Type B pancreatic cell (in vitro differentiated cells): ENCODE results near the gene PAXX. TPM values are rescaled to one million over a fixed set of nuclear protein-coding genes. Genes with fewer than 3 reads are reported as not detected.
"Not testable (repeated sequence)": the region's sequence is repeated elsewhere in the genome, so short reads cannot be mapped to it uniquely, and the experiment has no call there.

Source experiments
- DNase-seq: peaks from one replicate; pipeline ENCODE4 v3.0.0; 2021; ENCODE audit warnings: mixed read lengths; ENCODE audit not compliant: unreplicated experiment; ENCODE audit errors: extremely low spot score
- H3K27ac Mint-ChIP-seq: 2 replicates; pipeline ENCODE4 v1.8.0; 2021; ENCODE audit warnings: mild to moderate bottlenecking, mixed read lengths
- H3K27me3 Mint-ChIP-seq: 2 replicates; pipeline ENCODE4 v1.8.0; 2021; ENCODE audit warnings: mixed read lengths
- H3K36me3 Mint-ChIP-seq: 2 replicates; pipeline ENCODE4 v1.8.0; 2021; ENCODE audit warnings: mixed read lengths
- H3K4me1 Mint-ChIP-seq: one replicate; pipeline ENCODE4 v1.8.0; 2021; ENCODE audit warnings: mixed read lengths; ENCODE audit not compliant: unreplicated experiment
- H3K4me3 Mint-ChIP-seq: 2 replicates; pipeline ENCODE4 v1.8.0; 2021; ENCODE audit warnings: mild to moderate bottlenecking, mixed read lengths
- H3K9me3 Mint-ChIP-seq: 2 replicates; pipeline ENCODE4 v1.8.0; 2021; ENCODE audit warnings: mixed read lengths
- total RNA-seq: library from RNA; stranded (reverse); gene quantifications from 2 replicates; pipeline ENCODE4 v1.2.1, GENCODE V29; 2021; ENCODE audit warnings: low replicate concordance
- TF ChIP-seq, protein P1 (sequence below): fragments of 200-600 bp; sonication (generic); conservative IDR thresholded peaks from 2 replicates; pipeline ENCODE4 v1.5.0; 2021; ENCODE audit warnings: antibody characterized with exemption, mild to moderate bottlenecking

Gene PAXX
- total RNA-seq, 1 donor from 2014 or later = 63.4 TPM

- no peaks in the 10 kb centered on the region for H3K4me1 Mint-ChIP-seq
- no peaks in the 10 kb centered on the region for H3K27me3 Mint-ChIP-seq
- H3K4me3 Mint-ChIP-seq = no peak overlapping the region
- TF ChIP-seq, protein P1, sequence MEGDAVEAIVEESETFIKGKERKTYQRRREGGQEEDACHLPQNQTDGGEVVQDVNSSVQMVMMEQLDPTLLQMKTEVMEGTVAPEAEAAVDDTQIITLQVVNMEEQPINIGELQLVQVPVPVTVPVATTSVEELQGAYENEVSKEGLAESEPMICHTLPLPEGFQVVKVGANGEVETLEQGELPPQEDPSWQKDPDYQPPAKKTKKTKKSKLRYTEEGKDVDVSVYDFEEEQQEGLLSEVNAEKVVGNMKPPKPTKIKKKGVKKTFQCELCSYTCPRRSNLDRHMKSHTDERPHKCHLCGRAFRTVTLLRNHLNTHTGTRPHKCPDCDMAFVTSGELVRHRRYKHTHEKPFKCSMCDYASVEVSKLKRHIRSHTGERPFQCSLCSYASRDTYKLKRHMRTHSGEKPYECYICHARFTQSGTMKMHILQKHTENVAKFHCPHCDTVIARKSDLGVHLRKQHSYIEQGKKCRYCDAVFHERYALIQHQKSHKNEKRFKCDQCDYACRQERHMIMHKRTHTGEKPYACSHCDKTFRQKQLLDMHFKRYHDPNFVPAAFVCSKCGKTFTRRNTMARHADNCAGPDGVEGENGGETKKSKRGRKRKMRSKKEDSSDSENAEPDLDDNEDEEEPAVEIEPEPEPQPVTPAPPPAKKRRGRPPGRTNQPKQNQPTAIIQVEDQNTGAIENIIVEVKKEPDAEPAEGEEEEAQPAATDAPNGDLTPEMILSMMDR = no peak
- no peaks in the 10 kb centered on the region for H3K36me3 Mint-ChIP-seq
- H3K27ac Mint-ChIP-seq = no peak overlapping the region
- no peak for DNase-seq
- no peaks in the 10 kb centered on the region for H3K9me3 Mint-ChIP-seq
Observed at GRCh38 chr9:137030538-137031527, 38.6 kb downstream of the PAXX start.

DNA sequence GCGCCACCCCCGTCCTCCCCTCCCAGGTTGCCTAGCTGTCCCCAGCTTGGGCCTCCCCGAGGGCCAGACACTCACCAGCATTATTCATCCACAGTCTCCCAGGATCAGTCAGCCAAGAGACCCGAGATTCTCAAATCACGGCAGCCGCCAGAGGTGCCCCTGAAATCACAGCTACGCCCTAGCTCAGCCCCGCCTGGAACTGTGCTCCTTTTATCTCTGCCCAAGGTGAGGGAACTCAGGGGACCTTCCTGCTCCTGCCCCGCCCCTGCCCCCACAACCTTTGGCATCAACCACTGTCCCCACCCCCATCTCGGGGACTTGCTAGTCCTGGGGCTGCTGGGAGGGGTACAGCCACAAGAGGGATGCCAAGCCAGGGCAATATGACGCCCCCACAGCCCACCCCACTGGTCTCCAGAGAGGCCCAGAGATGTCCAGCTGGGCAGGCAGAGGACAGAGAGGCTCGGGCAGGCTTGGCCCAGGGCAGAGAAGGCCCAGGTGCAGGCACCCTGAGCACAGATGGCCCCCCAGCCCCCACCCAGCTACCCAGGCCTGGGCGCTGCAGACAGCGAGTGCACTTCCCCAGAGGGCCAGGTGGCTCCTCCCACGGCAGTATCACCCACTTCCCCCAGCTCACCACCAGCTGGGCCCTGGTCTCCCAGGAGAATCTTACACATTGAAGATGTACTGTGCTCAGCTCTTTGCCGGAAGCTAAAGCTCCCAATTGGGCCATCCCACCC, 39.9 kb downstream of the PAXX start, which contains the start of gene FUT7:
TSS of gene FUT7 (minus strand) at position 185 of the 737 bp plus-strand sequence. CDS start at position 88, 97 bp downstream.
- H3K27ac Mint-ChIP-seq = no peak within 1 kb of the TSS
- TF ChIP-seq, protein P1 = no peak
- no peaks in the 10 kb centered on the region for H3K27me3 Mint-ChIP-seq
- no peak within 1 kb of the TSS for H3K4me3 Mint-ChIP-seq
- no peaks in the 10 kb centered on the region for H3K9me3 Mint-ChIP-seq
- no peak for DNase-seq
- no peaks in the 10 kb centered on the region for H3K4me1 Mint-ChIP-seq
- H3K36me3 Mint-ChIP-seq = no peaks in the 10 kb centered on the region

DNA sequence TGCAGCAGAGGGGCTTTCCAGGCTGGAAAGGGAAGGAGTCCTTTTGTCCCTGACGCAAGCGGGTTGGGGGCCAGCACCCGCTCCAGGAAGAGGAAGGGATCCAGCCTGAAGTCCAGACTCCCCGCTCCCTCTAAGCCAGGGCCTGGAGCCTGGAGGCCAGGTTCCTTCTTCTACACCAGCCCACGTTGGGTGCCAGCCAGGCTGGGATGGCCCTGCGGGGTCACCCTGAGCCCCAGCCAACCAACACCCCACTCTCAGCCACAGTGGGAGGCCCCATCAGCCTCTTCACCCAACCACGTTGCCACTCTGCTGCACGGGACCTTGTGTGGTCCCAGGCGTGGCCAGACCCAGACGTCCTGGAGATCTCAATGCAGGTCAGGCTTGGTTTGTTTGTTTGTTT, 40.6 kb downstream of the PAXX start:
- no peaks in the 10 kb centered on the region for H3K36me3 Mint-ChIP-seq
- H3K4me3 Mint-ChIP-seq = no peak overlapping the region
- no peak overlapping the region for H3K27ac Mint-ChIP-seq
- H3K4me1 Mint-ChIP-seq = no peaks in the 10 kb centered on the region
- TF ChIP-seq, protein P1 = no peak
- H3K27me3 Mint-ChIP-seq = no peaks in the 10 kb centered on the region
- H3K9me3 Mint-ChIP-seq = no peaks in the 10 kb centered on the region
- DNase-seq = no peak

- H3K4me3 Mint-ChIP-seq, H3K27me3 Mint-ChIP-seq, H3K4me1 Mint-ChIP-seq, H3K36me3 Mint-ChIP-seq, DNase-seq, H3K27ac Mint-ChIP-seq, H3K9me3 Mint-ChIP-seq: not testable (repeated sequence)
Observed at GRCh38 chr9:137033481-137033880, 41.3 kb downstream of the PAXX start.

- Mint-ChIP-seq H3K4me3 (no peak overlapping the region), H3K27ac (no peak overlapping the region), H3K4me1 (no peaks in the 10 kb centered on the region), H3K27me3 (no peaks in the 10 kb centered on the region), H3K36me3 (no peaks in the 10 kb centered on the region), H3K9me3 (no peaks in the 10 kb centered on the region)
- DNase-seq = no peak
- TF ChIP-seq, protein P1 = no peak
Observed at GRCh38 chr9:137034039-137034708, 42.0 kb downstream of the PAXX start.
